HG03565 (cell line): Measurements from ENCODE around the gene LTBP3.
"Not testable (repeated sequence)": the region's sequence is repeated elsewhere in the genome, so short reads cannot be mapped to it uniquely, and the experiment has no call there.

Experiments
- ATAC-seq: cut with Tn5 transposase; IDR thresholded peaks from one replicate; pipeline ENCODE4 v1.9.1; 2021; ENCODE audit warnings: mild to moderate bottlenecking, moderate library complexity; ENCODE audit not compliant: unreplicated experiment

LTBP3 gene

DNA sequence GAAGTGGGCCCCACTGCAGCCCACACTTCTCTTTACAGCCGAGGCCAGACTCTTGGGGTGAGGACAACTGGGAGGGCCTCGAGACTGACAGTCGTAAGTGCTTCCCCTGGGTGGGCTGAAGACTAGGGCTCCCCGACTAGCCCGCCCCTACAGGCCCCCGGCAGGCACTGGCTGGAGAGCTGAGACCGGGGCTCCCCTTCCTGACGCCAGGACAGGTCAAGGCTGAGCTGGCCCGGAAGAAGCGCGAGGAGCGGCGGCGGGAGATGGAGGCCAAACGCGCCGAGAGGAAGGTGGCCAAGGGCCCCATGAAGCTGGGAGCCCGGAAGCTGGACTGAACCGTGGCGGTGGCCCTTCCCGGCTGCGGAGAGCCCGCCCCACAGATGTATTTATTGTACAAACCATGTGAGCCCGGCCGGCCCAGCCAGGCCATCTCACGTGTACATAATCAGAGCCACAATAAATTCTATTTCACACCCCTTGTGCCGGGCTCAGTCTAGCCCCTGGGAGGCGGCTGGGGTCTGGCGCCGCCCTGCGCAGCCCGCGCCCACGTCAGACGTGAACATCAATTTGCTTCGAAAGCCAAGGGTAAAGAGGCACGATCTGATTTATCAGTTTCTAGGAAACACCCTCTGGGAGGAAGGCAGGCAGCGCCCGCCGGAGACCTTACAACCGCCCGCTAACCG is 19.8 kb downstream of the LTBP3 start:
- ATAC-seq, result no peak

GRCh38 chr11:65537620-65538231 is 20.4 kb downstream of the LTBP3 start:
- ATAC-seq, result no peak

DNA sequence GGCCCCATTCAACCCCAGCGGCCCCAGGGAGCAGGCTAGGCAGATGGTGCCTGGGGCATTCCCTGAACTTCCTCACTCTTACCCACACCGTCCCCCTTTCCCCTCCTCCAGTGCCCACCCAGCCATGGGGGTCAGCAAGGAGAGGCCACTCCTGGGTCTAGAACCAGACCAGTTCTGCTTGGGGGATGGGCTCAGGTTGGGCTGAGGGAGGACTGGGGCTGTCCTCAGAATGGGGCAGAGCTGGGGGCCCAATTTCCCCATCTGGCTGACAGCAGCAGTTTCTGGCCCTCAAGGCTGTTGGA is 20.9 kb downstream of the LTBP3 start:
- ATAC-seq, result no peak

DNA sequence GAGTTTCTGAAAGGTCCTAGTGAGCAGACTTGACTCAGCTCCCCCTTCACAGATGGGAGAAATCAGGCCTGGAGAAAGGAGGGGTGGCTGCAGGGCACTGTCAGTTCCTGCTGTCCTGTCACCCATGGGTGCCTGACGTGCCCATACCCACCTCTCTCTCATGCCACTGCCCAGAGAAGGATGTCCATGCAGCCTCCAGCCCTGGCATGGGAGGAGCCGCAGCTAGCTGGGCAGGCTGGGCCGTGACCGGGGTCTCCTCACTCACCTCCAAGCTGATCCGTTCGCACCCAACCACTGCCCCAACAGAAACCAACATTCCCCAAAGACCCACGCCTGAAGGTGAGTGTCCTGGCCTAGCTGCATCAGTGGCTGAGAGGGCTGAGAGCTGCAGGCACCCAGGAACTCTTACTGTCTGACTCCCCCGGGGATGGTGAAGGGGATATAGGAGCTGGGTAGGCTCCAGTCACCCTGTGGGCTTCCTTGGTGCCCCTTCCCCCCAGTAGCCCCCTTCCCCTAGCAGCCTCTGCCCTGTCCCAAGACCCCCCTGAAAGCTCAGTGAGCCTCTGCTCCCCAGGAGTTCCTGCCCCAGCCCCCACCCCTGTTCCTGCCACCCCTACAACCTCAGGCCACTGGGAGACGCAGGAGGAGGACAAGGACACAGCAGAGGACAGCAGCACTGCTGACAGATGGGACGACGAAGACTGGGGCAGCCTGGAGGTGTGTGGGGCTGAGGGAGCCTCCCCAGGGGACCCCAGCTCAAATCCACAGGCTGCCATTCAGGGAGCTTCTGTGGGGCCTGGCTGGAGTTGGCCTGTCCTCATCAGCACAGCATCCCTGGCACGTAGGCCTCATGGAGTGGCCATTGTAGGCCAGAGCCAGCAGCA is 21.5 kb downstream of the LTBP3 start:
- ATAC-seq, result no peak

DNA sequence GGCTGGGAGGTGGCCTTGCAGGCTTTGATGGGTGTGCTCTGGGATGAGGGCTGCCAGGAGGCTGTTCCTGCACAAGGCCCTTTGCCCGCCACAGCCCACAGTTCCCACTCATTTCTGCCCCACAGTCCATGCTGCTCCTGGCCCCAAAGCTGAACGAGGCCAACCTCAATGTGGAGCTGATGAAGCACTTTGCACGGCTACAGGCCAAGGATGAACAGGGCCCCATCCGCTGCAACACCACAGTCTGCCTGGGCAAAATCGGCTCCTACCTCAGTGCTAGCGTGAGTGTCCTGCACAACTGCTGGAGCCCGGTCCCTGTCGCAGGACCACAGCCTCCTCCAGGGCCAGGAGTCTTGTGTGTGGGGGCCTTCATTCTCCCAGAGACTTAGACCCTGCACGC is 23.1 kb downstream of the LTBP3 start:
- no peak for ATAC-seq

GRCh38 chr11:65532388-65533064 is 25.6 kb downstream of the LTBP3 start:
- ATAC-seq, result no peak

DNA sequence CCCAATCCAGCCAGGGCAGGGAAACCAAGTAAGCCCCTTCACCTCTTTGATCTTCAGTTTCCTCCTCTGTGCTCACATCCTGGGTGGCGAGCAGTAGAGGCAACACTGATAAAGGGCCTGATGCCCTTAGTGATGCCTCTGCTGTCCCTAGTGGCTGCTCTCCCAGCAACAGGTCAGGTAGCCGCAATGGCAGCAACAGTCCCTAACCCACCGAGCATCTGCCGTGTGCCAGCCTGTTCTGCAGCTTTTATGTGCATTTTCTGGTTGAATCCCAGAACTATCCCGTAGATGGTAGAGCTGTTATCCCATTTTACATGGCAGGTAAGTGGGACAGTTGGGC is 28.0 kb downstream of the LTBP3 start:
- no peak for ATAC-seq

DNA sequence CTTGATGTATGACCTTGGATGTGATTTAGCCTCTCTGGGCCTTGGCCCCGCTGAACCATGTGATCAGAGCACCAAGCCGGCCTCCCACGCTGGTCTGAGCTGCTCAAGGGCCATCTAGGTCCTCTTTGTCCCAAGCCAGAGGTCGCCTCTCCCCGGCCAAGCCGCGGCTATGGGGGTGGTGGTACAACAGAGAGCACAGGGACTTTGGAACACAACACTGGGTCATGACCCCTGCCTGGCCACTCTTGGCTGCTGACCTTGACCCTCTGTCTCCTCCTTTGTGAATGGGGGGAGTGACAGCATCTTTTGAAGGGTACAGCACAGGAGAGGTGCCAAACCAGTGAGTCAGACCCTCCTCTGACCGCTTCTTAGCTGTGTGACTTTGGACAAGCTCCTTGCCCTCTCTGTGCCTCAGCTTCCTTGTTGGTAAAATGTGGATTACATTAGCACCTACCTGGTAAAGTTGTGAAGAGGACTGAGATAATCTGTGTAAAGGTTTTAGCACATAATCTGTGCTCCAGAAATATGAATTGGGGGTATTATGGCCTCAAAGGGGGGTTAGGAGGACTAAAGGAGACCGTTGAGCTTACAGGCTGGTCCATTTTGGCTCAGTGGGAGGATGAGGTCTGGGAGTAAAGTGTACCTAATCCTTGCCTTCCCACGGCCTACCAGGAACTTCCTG is 28.5 kb downstream of the LTBP3 start:
- no peak for ATAC-seq

GRCh38 chr11:65528819-65529350 is 29.3 kb downstream of the LTBP3 start:
- no peak for ATAC-seq

GRCh38 chr11:65526744-65527143 is 31.4 kb downstream of the LTBP3 start:
- no peak for ATAC-seq

DNA sequence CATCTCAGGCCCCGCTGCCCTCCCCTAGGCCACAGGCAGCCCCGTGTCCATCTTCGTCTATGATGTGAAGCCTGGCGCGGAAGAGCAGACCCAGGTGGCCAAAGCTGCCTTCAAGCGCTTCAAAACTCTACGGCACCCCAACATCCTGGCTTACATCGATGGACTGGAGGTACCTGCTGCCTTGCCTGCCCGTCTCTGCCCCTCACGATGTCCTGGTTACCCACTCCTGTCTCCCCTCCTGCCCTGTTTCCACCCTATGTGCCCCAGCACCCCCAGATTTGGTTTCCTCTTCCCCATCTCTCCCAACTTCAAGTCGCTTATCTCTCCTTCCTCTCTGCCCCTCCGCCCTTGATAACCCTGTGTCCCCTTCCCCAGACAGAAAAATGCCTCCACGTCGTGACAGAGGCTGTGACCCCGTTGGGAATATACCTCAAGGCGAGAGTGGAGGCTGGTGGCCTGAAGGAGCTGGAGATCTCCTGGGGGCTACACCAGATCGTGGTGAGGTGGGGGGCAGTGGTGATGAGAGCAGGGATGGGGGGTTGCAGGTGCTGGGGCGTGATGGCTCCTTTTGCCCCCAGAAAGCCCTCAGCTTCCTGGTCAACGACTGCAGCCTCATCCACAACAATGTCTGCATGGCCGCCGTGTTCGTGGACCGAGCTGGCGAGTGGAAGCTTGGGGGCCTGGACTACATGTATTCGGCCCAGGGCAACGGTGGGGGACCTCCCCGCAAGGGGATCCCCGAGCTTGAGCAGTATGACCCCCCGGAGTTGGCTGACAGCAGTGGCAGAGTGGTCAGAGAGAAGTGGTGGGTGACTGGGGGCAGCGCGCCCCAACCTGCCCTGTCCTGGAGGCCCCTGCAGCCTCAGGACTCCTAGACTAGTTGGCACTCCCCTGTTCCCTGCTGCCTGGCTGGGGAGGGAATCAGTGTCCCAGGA is 32.3 kb downstream of the LTBP3 start:
- no peak for ATAC-seq

DNA sequence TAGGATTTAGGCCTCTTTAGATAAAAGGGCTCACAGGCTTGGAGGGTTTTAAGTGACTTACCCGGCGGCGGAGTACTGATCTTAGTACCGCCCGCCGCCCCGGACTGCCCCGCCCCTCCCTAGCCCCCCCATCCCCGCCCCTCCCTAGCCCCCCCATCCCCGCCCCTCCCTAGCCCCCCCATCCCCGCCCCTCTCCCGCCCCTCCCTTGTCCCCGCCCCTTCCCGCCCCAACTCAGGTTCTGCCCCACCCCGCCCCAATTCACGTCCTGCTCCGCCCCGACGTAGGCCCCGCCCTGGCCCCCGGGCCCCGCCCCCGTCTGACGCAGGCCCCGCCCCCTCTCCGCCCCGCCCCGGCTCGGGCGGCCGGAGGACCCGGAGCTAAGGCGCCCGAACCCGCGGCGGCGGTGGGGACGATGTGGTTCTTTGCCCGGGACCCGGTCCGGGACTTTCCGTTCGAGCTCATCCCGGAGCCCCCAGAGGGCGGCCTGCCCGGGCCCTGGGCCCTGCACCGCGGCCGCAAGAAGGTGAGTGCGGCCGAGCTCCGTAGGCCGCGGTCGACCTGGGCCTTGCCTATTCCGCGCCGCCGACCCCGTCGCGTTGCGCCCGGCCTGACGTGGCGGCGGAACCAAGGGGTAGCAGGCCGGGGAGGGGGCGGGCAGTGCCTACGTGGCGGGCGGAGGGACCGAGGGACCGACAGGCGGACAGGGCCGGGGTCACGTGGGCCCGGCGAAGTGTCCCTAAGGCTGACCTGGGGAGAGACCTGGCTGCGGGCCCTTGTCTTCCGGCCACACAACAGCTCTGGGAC is 33.2 kb downstream of the LTBP3 start, which contains the start of gene SCYL1:
Gene SCYL1 (plus strand): TSS at position 343 of the 805 bp plus-strand sequence. CDS start 71 bp downstream, at position 414.
- peak; percentile 40 for ATAC-seq

DNA sequence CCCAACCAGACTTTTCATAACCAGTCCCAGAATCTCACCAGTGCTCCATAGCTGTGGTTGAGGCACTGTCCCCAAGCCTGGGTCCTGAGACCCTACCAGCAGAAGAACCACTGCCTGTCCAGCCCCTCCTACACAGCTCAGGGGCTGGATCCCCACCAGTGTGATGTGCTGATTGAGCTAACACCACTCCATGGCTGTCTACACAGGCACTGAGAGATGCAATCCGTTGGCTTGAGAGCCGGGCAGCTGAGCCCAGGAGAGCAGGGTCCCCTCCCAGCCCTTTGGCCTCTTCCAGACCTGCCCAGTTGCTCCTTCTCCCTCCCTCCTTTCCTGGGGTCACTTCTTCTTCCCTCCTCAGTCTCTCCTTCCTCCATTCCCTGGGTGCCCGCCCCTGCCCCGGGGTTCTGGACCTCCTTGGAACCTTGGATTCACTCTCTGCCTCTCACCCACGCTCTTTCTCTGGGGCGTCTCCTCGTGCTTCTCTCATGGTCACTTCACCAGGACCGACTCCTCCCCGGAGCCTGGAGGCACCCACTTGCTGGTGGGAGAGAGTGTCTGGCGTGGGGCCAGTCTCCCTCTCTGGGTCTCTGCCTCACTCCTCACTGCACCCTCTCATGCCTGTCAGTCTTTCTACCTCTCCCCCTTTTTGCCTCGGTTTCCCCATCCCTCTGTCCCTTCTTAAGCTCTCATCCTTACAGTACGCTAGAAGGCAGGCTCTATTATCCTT is 34.0 kb downstream of the LTBP3 start:
- ATAC-seq, result no peak

- ATAC-seq, result not testable (repeated sequence)
These were observed 34.6 kb downstream of the LTBP3 start for GRCh38 chr11:65523631-65523968.

DNA sequence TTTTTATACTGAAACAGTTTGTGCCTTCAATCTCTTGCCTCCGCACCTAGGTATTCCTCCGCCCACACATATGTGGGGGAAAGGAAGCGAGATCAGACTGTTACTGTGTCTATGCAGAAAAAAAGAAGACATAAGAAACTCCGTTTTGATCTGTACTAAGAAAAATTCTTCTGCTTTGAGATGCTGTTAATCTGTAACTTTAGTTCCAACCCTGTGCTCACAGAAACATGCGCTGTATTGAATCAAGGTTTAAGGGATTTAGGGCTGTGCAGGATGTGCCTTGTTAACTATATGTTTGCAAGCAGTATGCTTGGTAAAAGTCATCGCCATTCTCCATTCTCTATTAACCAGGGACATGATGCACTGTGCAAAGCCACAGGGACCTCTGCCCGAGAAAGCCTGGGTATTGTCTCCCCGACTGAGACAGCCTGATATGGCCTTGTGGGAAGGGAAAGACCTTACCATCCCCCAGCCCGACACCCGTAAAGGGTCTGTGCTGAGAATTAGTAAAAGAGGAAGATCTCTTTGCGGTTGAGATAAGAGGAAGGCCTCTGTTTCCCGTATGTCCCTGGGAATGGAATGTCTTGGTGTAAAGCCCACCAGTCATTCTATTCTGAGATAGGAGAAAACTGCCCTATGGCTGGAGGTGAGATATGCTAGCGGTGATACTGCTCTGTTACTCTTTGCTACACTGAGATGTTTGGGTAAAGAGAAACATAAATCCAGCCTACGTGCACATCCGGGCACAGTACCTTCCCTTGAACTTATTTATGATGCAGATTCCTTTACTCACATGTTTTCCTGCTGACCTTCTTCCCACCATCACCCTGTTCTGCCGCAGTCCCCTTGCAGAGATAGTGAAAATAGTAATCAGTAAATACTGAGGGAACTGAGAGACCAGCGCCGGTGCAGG is 35.2 kb downstream of the LTBP3 start:
- ATAC-seq, result not testable (repeated sequence)

- ATAC-seq, result not testable (repeated sequence)
These were observed 36.2 kb downstream of the LTBP3 start for GRCh38 chr11:65521777-65522521.
